Karpas-422 (cell line): Measurements from ENCODE around the gene NPBWR2. TPM values are rescaled to one million over a fixed set of nuclear protein-coding genes. Genes with fewer than 3 reads are reported as not detected.

Experiments
- DNase-seq: peaks from one replicate; pipeline ENCODE4 v3.0.0-alpha.2; 2015
- H2AFZ ChIP-seq: fragments of 200-600 bp; sonication (generic); 2 replicates; pipeline ENCODE4 v1.6.1; 2014; ENCODE audit warnings: antibody characterized with exemption, low read length, mixed read lengths
- H3K27ac ChIP-seq: fragments of 200-600 bp; sonication (generic); 2 replicates; pipeline ENCODE4 v1.5.1; 2014; ENCODE audit warnings: mild to moderate bottlenecking, low read length, moderate library complexity
- H3K27me3 ChIP-seq: fragments of 200-600 bp; sonication (generic); 2 replicates; pipeline ENCODE4 v1.6.1; 2014; ENCODE audit warnings: low read length, mixed read lengths
- H3K36me3 ChIP-seq: fragments of 200-600 bp; sonication (generic); 2 replicates; pipeline ENCODE4 v1.6.1; 2014; ENCODE audit warnings: low read length, mixed read lengths; ENCODE audit not compliant: insufficient read depth
- H3K4me1 ChIP-seq: fragments of 200-600 bp; sonication (generic); 2 replicates; pipeline ENCODE4 v1.6.1; 2014; ENCODE audit warnings: mild to moderate bottlenecking, low read length, mixed read lengths
- H3K4me2 ChIP-seq: fragments of 200-600 bp; sonication (generic); 2 replicates; pipeline ENCODE4 v1.6.1; 2014; ENCODE audit warnings: low read length, low read depth, mild to moderate bottlenecking; ENCODE audit not compliant: poor library complexity, severe bottlenecking
- H3K4me3 ChIP-seq: fragments of 200-600 bp; sonication (generic); 2 replicates; pipeline ENCODE4 v1.5.1; 2014; ENCODE audit warnings: mild to moderate bottlenecking, antibody characterized with exemption, low read length, mixed read lengths
- H3K79me2 ChIP-seq: fragments of 200-600 bp; sonication (generic); 2 replicates; pipeline ENCODE4 v1.6.1; 2014; ENCODE audit warnings: mild to moderate bottlenecking, low read length, mixed read lengths
- H3K9ac ChIP-seq: fragments of 200-600 bp; sonication (generic); 2 replicates; pipeline ENCODE4 v1.6.0; 2014; ENCODE audit warnings: low read length
- H3K9me2 ChIP-seq: fragments of 200-600 bp; sonication (generic), shearing (Covaris generic); replicated peaks from 2 replicates; pipeline ENCODE4 v1.6.0; 2014; ENCODE audit warnings: mild to moderate bottlenecking, low read length, moderate library complexity; ENCODE audit not compliant: insufficient read depth
- H3K9me3 ChIP-seq: fragments of 300-700, 200-600 bp; sonication (generic); 2 replicates; pipeline ENCODE4 v1.6.1; 2014; ENCODE audit warnings: low read length, mixed read lengths
- H4K20me1 ChIP-seq: fragments of 200-600 bp; sonication (generic); 2 replicates; pipeline ENCODE4 v1.6.1; 2014; ENCODE audit warnings: mild to moderate bottlenecking, antibody characterized with exemption, low read length, low read depth; ENCODE audit not compliant: insufficient read depth
- total RNA-seq: library from RNA; depleted of rRNA; stranded (reverse); fragments of >200 nt; shearing (Covaris generic); gene quantifications from 2 replicates; pipeline ENCODE4 v1.2.3, GENCODE V29; 2014; ENCODE audit warnings: low replicate concordance

The NPBWR2 gene
- total RNA-seq, 1 experiment from 2014 or later = not detected

DNA sequence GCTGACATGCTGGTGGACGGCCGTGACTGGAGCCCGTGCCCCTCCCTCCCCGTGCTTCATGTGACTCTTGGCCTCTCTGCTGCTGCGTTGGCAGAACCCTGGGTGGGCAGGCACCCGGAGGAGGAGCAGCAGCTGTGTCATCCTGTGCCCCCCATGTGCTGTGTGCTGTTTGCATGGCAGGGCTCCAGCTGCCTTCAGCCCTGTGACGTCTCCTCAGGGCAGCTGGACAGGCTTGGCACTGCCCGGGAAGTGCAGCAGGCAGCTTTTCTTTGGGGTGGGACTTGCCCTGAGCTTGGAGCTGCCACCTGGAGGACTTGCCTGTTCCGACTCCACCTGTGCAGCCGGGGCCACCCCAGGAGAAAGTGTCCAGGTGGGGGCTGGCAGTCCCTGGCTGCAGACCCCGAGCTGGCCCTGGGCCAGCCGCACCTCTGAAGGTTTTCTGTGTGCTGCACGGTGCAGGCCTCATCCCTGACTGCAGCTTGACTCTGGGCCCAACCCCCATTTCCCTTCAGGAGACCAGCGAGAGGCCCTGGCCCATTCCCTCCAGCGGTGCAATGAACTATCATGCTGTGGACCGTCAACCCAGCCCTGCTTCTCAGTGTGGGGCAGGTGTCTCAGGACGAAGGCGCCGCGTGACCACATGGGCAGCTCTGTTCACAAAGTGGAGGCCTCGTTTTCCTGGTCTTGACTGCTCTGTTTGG, 8.1 kb downstream of the NPBWR2 start:
- no peak for DNase-seq
- no peaks in the 10 kb centered on the region for H3K9me3 ChIP-seq
- H2AFZ ChIP-seq = no peak overlapping the region
- peak overlapping the region; percentile 48 for H3K4me2 ChIP-seq
- H3K4me3 ChIP-seq = peak overlapping the region; percentile 6; the same call in 1 of the 2 replicates
- peaks cover 20% of the 10 kb centered on the region for H3K36me3 ChIP-seq
- H3K4me1 ChIP-seq = peaks cover 40% of the 10 kb centered on the region
- H3K27ac ChIP-seq = peak overlapping the region; percentile 88
- H3K27me3 ChIP-seq = no peaks in the 10 kb centered on the region
- H3K9me2 ChIP-seq = no peaks in the 10 kb centered on the region
- peak overlapping the region; percentile 37 for H3K9ac ChIP-seq
- H3K79me2 ChIP-seq = no peaks in the 10 kb centered on the region
- peaks cover 8% of the 10 kb centered on the region; the same call in 1 of the 2 replicates for H4K20me1 ChIP-seq

DNA sequence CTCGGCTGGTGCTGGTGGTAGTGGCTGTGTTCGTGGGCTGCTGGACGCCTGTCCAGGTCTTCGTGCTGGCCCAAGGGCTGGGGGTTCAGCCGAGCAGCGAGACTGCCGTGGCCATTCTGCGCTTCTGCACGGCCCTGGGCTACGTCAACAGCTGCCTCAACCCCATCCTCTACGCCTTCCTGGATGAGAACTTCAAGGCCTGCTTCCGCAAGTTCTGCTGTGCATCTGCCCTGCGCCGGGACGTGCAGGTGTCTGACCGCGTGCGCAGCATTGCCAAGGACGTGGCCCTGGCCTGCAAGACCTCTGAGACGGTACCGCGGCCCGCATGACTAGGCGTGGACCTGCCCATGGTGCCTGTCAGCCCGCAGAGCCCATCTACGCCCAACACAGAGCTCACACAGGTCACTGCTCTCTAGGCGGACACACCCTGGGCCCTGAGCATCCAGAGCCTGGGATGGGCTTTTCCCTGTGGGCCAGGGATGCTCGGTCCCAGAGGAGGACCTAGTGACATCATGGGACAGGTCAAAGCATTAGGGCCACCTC, 8.8 kb downstream of the NPBWR2 start:
- H3K9me3 ChIP-seq = no peaks in the 10 kb centered on the region
- DNase-seq = no peak
- H3K36me3 ChIP-seq = peaks cover 20% of the 10 kb centered on the region
- H3K4me2 ChIP-seq = peak overlapping the region; percentile 48
- peaks cover 8% of the 10 kb centered on the region; the same call in 1 of the 2 replicates for H4K20me1 ChIP-seq
- H3K4me1 ChIP-seq = peaks cover 40% of the 10 kb centered on the region
- H3K9ac ChIP-seq = no peak overlapping the region
- no peak overlapping the region for H3K4me3 ChIP-seq
- H3K9me2 ChIP-seq = no peaks in the 10 kb centered on the region
- H2AFZ ChIP-seq = no peak overlapping the region
- no peaks in the 10 kb centered on the region for H3K79me2 ChIP-seq
- no peaks in the 10 kb centered on the region for H3K27me3 ChIP-seq
- H3K27ac ChIP-seq = peak overlapping the region; percentile 88

GRCh38 chr20:64096535-64096934, 10.8 kb downstream of the NPBWR2 start:
- no peak for DNase-seq
- no peaks in the 10 kb centered on the region; the same call in 1 of the 2 replicates for H3K79me2 ChIP-seq
- H3K9ac ChIP-seq = no peak overlapping the region
- no peak overlapping the region for H3K4me2 ChIP-seq
- no peaks in the 10 kb centered on the region for H3K9me2 ChIP-seq
- H3K9me3 ChIP-seq = no peaks in the 10 kb centered on the region
- no peak overlapping the region for H2AFZ ChIP-seq
- H3K4me3 ChIP-seq = no peak overlapping the region
- H3K4me1 ChIP-seq = peaks cover 47% of the 10 kb centered on the region
- H3K36me3 ChIP-seq = peaks cover 20% of the 10 kb centered on the region
- peaks cover 6% of the 10 kb centered on the region; the same call in 1 of the 2 replicates for H4K20me1 ChIP-seq
- H3K27ac ChIP-seq = no peak overlapping the region
- H3K27me3 ChIP-seq = no peaks in the 10 kb centered on the region

DNA sequence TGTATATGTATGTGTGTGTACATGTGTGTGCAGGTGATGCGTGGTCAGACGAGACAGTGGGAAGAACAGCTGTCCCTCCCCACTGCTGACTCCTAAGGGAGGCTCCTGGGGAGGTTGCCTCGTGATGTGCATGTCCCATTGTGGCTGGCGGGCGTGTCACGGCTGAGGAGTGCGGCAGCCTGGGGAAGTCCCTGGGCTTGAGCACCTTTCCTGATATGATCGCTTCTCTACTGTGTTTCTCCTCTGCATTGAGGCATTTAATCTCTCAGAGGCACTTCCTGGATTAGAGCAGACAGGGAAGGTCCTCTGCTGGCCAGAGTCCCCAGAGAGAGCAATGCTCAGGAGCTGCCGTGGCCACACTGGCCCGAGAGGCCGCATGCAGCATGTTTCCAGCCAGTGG, 11.4 kb downstream of the NPBWR2 start:
- no peaks in the 10 kb centered on the region for H3K27me3 ChIP-seq

DNA sequence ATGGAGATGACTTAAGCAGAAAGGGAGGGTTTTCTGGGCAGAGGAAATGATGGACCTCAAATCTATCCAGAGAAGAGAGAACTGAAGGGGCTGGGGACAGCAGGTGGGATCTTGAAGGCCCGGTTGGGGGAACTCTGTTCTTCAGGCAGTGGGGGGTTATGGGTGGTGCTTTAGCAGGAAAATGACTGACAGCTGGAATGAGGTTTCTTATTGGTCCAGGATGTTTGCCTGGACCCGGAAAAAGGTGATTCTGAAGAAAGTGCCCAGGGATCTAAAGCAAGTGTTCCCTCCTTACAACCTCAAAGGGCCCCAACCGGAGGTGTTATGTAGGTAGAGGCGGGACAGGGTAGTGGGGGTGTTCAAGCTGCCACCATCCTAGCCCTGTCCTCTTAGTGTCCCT, 11.9 kb downstream of the NPBWR2 start:
- no peak overlapping the region for H3K4me3 ChIP-seq

More for the DNA sequence above, 11.4 kb downstream of the NPBWR2 start:
- Histone ChIP-seq H3K9ac (no peak overlapping the region), H3K4me3 (no peak overlapping the region), H3K79me2 (no peaks in the 10 kb centered on the region; the same call in 1 of the 2 replicates), H3K4me2 (no peak overlapping the region), H3K9me2 (no peaks in the 10 kb centered on the region), H3K27ac (no peak overlapping the region), H3K36me3 (peaks cover 20% of the 10 kb centered on the region), H3K4me1 (peaks cover 44% of the 10 kb centered on the region), H4K20me1 (0 out of 2 replicates have a peak, but pooled peaks cover under 1% of the 10 kb centered on the region), H3K9me3 (no peaks in the 10 kb centered on the region), H2AFZ (no peak overlapping the region)
- no peak for DNase-seq

DNA sequence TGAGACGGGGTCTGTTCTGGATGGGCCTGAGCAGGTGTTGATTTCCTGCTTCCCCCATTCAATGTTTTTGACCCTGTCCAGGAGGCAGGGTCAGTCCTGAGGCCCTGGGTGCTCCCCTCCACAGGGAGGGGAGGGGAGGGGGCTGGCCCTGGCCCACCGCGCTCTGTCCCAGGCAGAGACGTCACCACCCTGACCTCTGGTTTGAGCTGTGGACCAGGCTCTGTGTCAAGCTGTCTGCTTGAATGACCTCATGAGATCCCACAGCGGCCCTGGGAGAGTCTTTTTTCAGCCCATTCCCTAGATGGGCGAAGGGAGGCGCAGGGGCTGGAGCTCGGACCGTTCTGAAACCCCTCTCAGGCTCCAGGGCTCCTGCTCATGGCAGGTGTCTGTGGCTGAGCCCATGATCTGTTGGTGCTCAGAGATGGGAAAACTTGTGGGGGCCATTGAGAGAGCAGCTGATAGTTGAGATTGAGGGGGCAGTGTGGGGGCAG, 14.3 kb downstream of the NPBWR2 start:
- Histone ChIP-seq H2AFZ (no peak overlapping the region), H3K9ac (no peak overlapping the region), H3K4me2 (no peak overlapping the region)

More for the DNA sequence above, 11.9 kb downstream of the NPBWR2 start:
- no peak overlapping the region for H3K9ac ChIP-seq
- H3K4me1 ChIP-seq = peaks cover 40% of the 10 kb centered on the region
- H3K27ac ChIP-seq = no peak overlapping the region
- H3K36me3 ChIP-seq = peaks cover 20% of the 10 kb centered on the region
- H3K27me3 ChIP-seq = no peaks in the 10 kb centered on the region
- DNase-seq = no peak
- no peaks in the 10 kb centered on the region; the same call in 1 of the 2 replicates for H3K79me2 ChIP-seq
- no peaks in the 10 kb centered on the region; the same call in 1 of the 2 replicates for H4K20me1 ChIP-seq
- H3K4me2 ChIP-seq = no peak overlapping the region
- no peaks in the 10 kb centered on the region for H3K9me3 ChIP-seq
- H2AFZ ChIP-seq = no peak overlapping the region
- H3K9me2 ChIP-seq = no peaks in the 10 kb centered on the region

DNA sequence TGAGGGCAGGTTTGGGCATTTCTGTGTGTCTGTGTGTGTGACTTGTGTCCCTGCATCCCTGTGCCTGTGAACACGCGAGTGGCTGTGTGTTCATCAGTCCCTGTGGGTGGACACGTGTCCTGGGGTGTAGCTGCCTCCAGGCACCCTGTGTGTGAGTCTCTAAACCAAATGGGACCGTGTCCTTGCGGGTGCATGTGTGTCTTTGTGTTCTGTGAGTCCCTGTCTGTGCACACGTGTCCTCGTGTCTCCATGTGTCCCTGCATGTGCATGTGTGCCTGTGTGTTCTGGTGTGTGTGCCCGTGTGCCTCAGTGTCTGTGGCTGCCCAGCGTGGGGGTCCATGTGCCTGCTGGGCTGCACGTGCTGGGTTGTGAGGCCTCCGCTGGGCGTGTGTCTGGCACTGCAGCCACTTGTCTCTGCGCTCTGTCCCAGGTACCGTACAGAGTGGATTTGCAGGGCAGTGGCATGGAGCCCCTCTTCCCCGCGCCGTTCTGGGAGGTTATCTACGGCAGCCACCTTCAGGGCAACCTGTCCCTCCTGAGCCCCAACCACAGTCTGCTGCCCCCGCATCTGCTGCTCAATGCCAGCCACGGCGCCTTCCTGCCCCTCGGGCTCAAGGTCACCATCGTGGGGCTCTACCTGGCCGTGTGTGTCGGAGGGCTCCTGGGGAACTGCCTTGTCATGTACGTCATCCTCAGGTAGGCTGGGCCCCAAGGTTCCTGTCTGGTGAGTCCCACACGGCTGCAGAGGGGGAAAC, 14.9 kb downstream of the NPBWR2 start:
- H3K4me2 ChIP-seq = no peak overlapping the region

More for the DNA sequence above, 14.3 kb downstream of the NPBWR2 start:
- no peaks in the 10 kb centered on the region for H3K27me3 ChIP-seq
- H4K20me1 ChIP-seq = peaks cover 24% of the 10 kb centered on the region; the same call in 1 of the 2 replicates
- no peaks in the 10 kb centered on the region for H3K9me3 ChIP-seq
- peaks cover 27% of the 10 kb centered on the region for H3K4me1 ChIP-seq
- no peak overlapping the region for H3K27ac ChIP-seq
- H3K79me2 ChIP-seq = peaks cover 1% of the 10 kb centered on the region; the same call in 1 of the 2 replicates
- H3K36me3 ChIP-seq = peaks cover 14% of the 10 kb centered on the region
- H3K4me3 ChIP-seq = no peak overlapping the region
- no peak for DNase-seq
- H3K9me2 ChIP-seq = no peaks in the 10 kb centered on the region

More for the DNA sequence above, 14.9 kb downstream of the NPBWR2 start:
- peaks cover 4% of the 10 kb centered on the region; the same call in 1 of the 2 replicates for H3K79me2 ChIP-seq
- H2AFZ ChIP-seq = no peak overlapping the region
- no peaks in the 10 kb centered on the region for H3K9me2 ChIP-seq
- no peaks in the 10 kb centered on the region for H3K27me3 ChIP-seq
- H3K36me3 ChIP-seq = peaks cover 14% of the 10 kb centered on the region
- no peak for DNase-seq
- peaks cover 27% of the 10 kb centered on the region for H3K4me1 ChIP-seq
- H3K27ac ChIP-seq = 0 out of 2 replicates have a peak overlapping the region, but pooled peaks have one; percentile 25
- H3K4me3 ChIP-seq = no peak overlapping the region
- peak overlapping the region; percentile 29; the same call in 1 of the 2 replicates for H3K9ac ChIP-seq
- peaks cover 28% of the 10 kb centered on the region; the same call in 1 of the 2 replicates for H4K20me1 ChIP-seq
- H3K9me3 ChIP-seq = no peaks in the 10 kb centered on the region
